Activated CD4-positive, CD25-positive, alpha-beta regulatory T cell (primary cell): ENCODE measurements around the gene SYNPR.

Source experiments
- DNase-seq, 4 experiments: peaks; one replicate each; lab custom pipeline; 2025; lab: John Stamatoyannopoulos, UW

The SYNPR gene

GRCh38 chr3:63385629-63386028, 107.5 kb downstream of the SYNPR start:
- no peak for DNase-seq

DNA sequence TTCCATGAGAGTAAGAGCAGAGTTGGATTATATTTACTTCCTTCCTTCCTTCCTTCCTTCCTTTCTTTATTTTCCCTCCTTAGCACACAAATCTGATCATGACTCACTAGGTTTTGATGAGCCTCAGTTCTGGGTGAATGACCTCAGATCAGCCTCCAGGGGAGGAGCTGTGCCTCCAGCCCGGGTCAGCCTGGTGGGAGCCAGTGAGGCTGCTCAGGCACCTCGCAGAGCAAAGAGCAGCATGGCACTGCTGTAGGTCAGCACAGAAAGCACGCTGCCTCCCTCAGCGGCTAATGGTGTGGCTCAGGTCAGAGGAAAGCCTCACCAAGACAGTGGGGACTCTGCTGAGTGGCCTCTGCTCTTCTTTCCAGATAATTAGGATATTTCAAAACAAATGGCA, 108.5 kb downstream of the SYNPR start:
- DNase-seq: no peak

- no peak for DNase-seq
Measured at GRCh38 chr3:63387568-63387967, 109.5 kb downstream of the SYNPR start.

DNA sequence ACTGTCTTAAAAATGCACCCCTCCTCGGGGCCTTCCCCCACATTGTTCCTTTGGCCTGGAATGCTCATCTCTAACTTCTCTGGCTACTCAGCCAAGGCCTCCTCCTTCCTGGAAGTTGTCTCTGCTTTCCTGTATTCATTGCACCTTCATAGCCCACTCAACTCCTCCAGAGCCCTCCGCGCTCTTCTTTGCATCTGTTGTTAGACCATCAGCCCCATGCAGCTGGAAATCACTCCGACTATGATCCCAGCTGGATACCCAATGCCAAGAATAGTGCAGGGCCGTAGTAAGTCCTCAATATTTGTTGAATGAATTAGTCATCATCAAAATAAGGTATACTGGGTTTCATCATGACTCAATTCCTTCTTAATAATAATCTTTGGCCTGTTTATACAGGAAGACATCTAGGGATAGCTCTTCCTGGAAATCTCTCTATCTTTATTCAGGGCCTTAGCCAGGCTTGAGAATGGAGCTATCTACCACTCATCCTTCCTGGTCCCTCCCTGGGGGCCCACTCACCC, 112.7 kb downstream of the SYNPR start:
- DNase-seq: no peak

DNA sequence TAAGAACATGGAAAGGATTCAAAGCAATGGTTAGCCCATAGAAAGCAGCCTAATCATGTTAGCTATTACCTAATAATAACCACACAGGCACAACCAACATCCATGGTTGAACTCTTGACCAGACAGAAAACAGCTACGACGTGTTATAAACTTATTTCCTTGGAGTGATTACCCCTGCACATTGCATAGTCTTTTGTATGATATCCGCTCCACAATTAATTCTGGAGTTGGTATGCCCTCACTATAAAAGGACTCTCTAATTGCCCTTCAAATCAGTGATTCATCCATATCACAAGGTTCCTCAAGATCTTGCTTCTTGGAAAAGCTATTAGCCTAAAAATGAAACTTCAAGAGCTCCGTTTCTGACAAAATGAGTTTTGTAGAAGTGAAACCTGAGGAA, 117.9 kb downstream of the SYNPR start:
- no peak for DNase-seq

GRCh38 chr3:63400246-63400860, 122.2 kb downstream of the SYNPR start:
- no peak for DNase-seq

- no peak for DNase-seq
Measured at GRCh38 chr3:63405882-63406281, 127.8 kb downstream of the SYNPR start.

GRCh38 chr3:63413523-63413922, 135.4 kb downstream of the SYNPR start:
- no peak for DNase-seq

DNA sequence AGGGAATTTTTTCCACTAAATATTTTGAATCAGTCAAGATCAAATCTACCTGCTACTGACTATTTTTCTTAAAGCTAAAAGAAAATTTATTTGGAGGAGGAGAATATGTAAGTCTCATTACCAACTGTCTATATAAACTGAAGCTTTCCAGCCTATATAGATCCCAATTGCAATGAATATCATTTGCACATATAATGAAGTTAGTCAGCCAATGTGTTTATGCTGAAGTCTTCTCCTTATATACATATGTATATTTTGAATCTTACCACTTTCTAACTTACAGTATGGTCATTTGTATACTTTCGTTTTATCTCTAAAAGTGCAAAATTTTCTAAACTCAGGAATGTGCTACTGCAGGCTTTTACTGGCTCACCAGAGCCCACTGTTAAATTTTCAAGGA, 136.5 kb downstream of the SYNPR start:
- DNase-seq: no peak

DNA sequence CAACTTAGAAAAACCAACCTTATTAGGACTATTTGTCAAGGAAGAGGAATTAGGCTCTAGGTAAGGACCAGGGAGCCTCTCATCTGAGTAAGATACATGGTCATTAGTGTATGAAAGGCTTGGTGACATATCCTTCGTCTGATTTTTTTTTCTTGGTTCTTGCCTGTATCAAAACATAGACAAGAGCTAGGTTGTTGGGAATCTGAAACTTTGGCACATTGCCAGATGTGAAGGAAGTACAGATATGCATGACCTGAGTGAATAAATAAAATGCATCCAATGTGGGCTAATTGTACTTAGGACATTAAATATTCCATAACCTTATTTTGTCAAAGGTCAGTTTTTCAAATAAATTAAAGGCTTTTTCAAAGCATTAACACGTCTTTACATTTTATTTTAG, 151.8 kb downstream of the SYNPR start:
- DNase-seq: no peak

DNA sequence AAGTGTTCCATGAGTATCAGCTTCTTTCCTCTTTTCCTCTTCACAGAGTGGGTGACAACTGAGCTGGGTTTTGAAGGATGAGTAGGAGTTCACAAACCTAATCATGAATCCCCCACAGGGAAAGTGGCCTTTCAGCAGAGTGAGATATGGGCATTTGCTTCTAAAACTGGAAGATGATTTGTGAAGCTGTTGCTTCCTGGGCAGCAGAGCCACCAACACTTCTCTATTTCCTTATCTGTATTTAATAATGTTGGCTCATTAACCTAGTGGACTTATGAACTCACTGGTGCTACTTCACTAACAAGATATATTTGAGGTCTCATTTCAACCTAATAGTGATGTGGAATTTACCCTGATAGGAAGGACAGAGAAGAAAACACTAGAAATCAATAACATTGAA, 152.8 kb downstream of the SYNPR start:
- DNase-seq: no peak

DNA sequence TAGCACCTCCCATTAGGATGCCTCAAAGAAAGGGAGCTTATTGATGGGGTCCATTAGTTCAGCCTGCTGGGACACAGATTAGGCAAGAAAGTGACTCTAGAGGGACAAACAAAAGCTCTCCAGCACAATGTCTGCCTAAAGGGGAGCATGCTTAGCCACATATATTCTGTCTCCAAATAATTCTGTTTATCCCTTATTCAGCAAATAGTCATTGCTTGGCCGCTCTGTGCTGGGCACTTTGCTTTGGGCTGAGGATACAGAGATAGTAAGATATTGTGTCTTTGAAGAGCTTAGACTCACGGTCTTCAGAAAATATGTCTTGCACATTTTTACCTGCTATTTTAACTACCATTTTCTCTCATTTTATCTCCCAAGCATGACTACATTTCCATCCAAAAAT, 159.8 kb downstream of the SYNPR start:
- DNase-seq: no peak

DNA sequence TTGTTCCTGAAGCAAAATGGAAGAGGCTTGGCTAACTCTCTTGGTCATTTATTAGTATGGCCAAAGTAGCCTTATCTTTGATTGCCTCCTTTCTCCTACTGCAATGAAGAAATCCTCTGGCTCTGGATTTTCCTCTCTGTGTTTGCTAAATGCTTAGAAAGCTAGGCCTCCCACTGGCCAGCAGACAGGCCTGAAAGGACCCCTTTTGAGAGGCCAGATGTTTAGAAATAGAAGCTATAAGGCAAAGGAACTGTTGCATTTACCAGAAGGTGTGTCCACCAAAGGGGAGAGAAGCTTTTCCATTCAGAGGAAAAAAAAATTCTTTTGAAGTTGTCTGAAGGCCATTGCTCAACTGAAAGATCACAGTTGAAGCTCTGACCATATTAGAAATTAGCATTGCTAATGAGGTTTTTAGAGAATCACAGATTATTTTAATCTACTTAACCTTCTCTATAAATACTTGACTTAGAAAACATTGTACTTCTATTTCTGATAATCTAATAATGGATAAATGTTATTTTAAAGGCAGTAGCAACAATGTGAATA, 160.8 kb downstream of the SYNPR start:
- DNase-seq: no peak

DNA sequence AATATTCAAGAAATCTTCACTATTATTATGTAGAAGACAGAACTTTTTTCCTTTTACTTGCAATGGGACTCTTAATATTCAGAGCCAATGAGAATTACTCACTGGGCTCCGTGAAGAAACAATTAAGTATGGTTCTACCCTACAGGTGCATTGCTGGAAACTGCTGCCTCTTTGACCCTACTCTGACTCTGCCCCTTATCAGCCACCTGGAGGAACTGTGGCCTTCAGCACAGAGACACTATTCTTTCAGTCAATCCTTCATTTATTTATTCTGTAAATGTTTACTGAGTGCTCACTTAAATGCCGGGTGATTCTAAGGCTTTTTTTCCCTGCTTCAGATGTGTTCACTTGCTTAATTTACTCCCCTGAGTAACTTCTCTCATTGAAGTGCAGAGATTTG, 163.2 kb downstream of the SYNPR start:
- no peak for DNase-seq

DNA sequence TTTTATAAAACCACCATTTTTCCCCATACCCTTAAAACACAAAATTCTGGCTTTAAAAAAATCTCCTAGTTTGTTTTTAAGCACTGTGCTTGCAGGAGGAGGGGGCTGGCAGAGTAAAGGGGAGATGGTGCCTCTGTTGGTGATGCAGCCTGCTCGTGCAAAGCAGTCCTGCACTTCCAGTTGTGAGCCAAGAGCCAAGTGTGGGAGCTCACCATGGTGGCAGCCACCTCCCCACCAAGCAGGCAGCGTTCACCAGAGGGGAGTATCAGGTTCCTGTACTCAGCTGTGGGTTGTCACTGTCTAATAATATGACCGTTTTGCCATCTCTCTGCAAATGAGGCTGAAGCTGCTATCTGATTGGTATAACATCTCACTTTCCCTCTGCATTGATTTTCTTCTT, 164.8 kb downstream of the SYNPR start:
- no peak for DNase-seq

DNA sequence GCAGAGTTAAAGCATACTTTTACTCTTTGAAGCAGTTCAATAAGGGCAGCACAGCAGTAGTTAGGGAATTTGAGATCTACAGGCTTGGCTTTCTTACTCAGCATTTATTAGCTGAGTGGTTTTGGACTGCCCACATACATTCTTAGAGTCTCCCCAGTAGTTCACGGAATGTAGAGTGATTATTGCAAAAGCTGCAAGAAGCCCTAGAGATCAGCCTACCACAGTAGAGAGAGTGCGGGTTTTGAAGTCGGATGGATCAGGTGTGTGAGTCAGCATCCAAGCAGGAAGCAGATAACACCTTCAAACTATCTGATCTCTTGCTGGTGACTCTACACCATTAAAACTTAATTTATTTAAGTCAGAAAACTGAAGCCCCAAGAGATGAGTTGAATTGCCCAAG, 171.9 kb downstream of the SYNPR start:
- DNase-seq: no peak

- DNase-seq: no peak
Measured at GRCh38 chr3:63450634-63451363, 172.7 kb downstream of the SYNPR start.

GRCh38 chr3:63456901-63457300, 178.8 kb downstream of the SYNPR start:
- no peak for DNase-seq

DNA sequence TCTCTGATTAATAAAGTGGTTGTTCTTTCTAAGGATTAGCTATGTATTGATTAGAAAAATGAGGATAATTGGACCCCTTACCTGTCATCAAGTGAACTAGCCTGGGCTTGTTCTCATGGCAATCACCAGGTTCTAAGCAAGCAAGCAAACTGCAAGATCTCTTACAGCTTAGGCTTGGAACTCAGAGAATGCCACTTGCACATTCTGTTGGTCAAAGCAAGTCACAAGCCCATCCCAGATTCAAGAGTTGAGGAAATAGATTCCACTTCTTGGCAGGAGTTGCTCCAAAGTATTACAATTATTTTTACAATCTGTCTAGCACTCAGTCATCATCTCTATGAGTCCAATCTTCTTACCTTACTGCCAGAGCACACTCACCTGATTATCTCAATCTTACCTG, 180.3 kb downstream of the SYNPR start:
- no peak for DNase-seq

GRCh38 chr3:63462732-63463131, 184.6 kb downstream of the SYNPR start:
- DNase-seq: no peak

- DNase-seq: no peak
Measured at GRCh38 chr3:63467392-63467791, 189.3 kb downstream of the SYNPR start.

DNA sequence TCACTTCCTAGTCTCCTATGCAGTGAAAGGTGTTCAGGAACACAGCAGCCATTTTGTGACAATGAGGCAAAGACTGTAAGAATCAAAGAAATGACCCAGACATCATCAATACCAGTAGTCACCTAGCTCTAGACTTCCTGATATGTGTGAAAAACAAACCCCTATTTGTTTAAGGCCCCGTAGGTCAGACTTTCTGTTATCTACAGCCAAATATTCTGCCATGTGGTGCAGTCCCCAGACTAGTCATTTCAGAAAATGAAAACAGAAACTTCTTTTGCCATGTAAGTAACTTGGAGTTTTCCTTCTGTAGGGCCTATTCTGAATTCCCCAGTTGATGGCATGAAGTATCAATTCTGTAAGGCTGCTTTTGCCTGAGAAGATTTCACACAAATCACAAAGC, 192.6 kb downstream of the SYNPR start:
- DNase-seq: no peak

GRCh38 chr3:63471781-63472180, 193.7 kb downstream of the SYNPR start:
- DNase-seq: no peak
